Parathyroid adenoma (tissue), 2 donors: Measurements from ENCODE around the gene INO80.

Experiments used
- H2AFZ ChIP-seq: fragments of 300-600 bp; sonication (generic); one replicate; pipeline ENCODE4 v1.7.0; 2017; ENCODE audit warnings: antibody characterized with exemption, mild to moderate bottlenecking
- H3K27ac ChIP-seq: fragments of 300-600 bp; sonication (generic); one replicate; pipeline ENCODE4 v1.7.0; 2017
- H3K27me3 ChIP-seq: fragments of 300-600 bp; sonication (generic); one replicate; pipeline ENCODE4 v1.7.0; 2017; ENCODE audit warnings: low read length; ENCODE audit not compliant: control insufficient read depth, insufficient read depth
- H3K36me3 ChIP-seq: fragments of 300-600 bp; sonication (generic); one replicate; pipeline ENCODE4 v1.7.0; 2017; ENCODE audit warnings: low read length; ENCODE audit not compliant: control insufficient read depth, insufficient read depth
- H3K4me1 ChIP-seq: fragments of 300-600 bp; sonication (generic); one replicate; pipeline ENCODE4 v1.7.0; 2017; ENCODE audit warnings: control low read depth
- H3K4me2 ChIP-seq: fragments of 300-600 bp; sonication (generic); one replicate; pipeline ENCODE4 v1.7.0; 2017; ENCODE audit warnings: low read length
- H3K4me3 ChIP-seq: fragments of 300-600 bp; sonication (generic); one replicate; pipeline ENCODE4 v1.7.0; 2017; ENCODE audit warnings: low read depth, low read length
- H3K79me2 ChIP-seq: fragments of 300-600 bp; sonication (generic); one replicate; pipeline ENCODE4 v1.7.0; 2017; ENCODE audit warnings: control low read depth
- H3K9ac ChIP-seq: fragments of 300-600 bp; sonication (generic); one replicate; pipeline ENCODE4 v1.7.0; 2017; ENCODE audit warnings: mild to moderate bottlenecking
- H3K9me3 ChIP-seq: fragments of 300-600 bp; sonication (generic); one replicate; pipeline ENCODE4 v1.7.0; 2017; ENCODE audit warnings: low read length; ENCODE audit not compliant: control insufficient read depth
- TF ChIP-seq, protein P1 (sequence below): fragments of 300-600 bp; sonication (generic); IDR thresholded peaks from one replicate; pipeline ENCODE4 v1.7.0; 2017; ENCODE audit warnings: antibody characterized with exemption, mild to moderate bottlenecking
- donor health status: primary hyperparathyroidism.

Gene INO80

GRCh38 chr15:40942337-40942854, 173.7 kb downstream of the INO80 start:
- Histone ChIP-seq H3K36me3 (no peaks in the 10 kb centered on the region), H3K79me2 (no peaks in the 10 kb centered on the region), H3K4me1 (peaks cover 2% of the 10 kb centered on the region), H2AFZ (peak overlapping the region; percentile 89), H3K27ac (peak overlapping the region; percentile 66), H3K4me2 (peak overlapping the region; percentile 77), H3K27me3 (no peaks in the 10 kb centered on the region), H3K9me3 (no peaks in the 10 kb centered on the region), H3K9ac (no peak overlapping the region), H3K4me3 (peak overlapping the region; percentile 43)
- TF ChIP-seq, protein P1, sequence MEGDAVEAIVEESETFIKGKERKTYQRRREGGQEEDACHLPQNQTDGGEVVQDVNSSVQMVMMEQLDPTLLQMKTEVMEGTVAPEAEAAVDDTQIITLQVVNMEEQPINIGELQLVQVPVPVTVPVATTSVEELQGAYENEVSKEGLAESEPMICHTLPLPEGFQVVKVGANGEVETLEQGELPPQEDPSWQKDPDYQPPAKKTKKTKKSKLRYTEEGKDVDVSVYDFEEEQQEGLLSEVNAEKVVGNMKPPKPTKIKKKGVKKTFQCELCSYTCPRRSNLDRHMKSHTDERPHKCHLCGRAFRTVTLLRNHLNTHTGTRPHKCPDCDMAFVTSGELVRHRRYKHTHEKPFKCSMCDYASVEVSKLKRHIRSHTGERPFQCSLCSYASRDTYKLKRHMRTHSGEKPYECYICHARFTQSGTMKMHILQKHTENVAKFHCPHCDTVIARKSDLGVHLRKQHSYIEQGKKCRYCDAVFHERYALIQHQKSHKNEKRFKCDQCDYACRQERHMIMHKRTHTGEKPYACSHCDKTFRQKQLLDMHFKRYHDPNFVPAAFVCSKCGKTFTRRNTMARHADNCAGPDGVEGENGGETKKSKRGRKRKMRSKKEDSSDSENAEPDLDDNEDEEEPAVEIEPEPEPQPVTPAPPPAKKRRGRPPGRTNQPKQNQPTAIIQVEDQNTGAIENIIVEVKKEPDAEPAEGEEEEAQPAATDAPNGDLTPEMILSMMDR: no peak

DNA sequence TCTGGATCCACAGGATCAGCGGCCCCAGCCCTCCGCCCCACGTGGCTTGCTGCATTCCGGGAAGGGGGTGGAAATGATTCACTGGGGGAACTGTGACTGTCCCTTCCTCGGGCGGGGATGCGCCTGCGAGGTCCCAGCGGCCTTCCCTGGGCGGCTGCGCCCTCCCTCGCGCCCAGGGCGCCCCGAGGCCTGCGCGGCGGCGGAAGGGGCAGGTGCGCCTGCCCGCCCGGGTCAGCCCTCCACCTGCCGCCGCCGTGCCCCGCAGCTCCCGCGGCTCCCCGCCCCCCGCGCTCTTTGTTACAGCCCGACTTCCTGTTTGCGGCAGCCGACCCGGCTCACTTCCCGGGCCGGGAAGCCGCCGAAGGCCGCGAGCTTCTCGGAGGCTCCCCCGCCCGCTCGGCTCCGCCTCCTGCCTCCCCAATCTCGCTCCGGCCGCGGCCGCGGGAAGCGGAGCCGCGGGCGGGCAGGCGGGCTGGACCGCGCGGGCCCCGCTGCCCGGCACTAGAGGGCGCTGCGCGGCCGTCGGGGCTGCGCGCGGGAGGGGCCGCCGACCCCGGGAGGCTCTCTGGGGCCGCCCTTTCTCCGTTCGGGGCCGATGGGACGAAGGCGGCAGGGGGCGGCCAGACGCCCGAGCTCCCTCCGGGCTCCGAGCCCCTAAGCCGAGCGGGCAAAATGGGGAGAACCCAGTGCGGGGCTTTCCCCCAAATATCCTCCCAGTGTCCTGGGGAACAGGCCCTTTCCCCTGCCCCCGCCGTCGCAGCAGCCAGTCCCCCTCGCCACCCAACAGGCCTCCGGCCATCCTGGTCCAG, 174.3 kb downstream of the INO80 start:
- Histone ChIP-seq H3K27me3 (no peaks in the 10 kb centered on the region), H3K27ac (peak overlapping the region; percentile 69), H3K4me3 (peak overlapping the region; percentile 47), H3K9me3 (no peaks in the 10 kb centered on the region), H3K4me2 (peak overlapping the region; percentile 78), H2AFZ (peak overlapping the region; percentile 89), H3K9ac (no peak overlapping the region), H3K79me2 (no peaks in the 10 kb centered on the region), H3K36me3 (no peaks in the 10 kb centered on the region), H3K4me1 (peaks cover 2% of the 10 kb centered on the region)
- TF ChIP-seq, protein P1: no peak

- Histone ChIP-seq H3K79me2 (no peaks in the 10 kb centered on the region), H2AFZ (peak overlapping the region; percentile 73), H3K36me3 (no peaks in the 10 kb centered on the region), H3K27me3 (no peaks in the 10 kb centered on the region), H3K4me1 (peaks cover 2% of the 10 kb centered on the region), H3K4me3 (peak overlapping the region; percentile 47), H3K27ac (peak overlapping the region; percentile 69), H3K9ac (no peak overlapping the region), H3K4me2 (peak overlapping the region; percentile 78), H3K9me3 (no peaks in the 10 kb centered on the region)
- TF ChIP-seq, protein P1: no peak
These were observed 175.0 kb downstream of the INO80 start for GRCh38 chr15:40941068-40941527.

DNA sequence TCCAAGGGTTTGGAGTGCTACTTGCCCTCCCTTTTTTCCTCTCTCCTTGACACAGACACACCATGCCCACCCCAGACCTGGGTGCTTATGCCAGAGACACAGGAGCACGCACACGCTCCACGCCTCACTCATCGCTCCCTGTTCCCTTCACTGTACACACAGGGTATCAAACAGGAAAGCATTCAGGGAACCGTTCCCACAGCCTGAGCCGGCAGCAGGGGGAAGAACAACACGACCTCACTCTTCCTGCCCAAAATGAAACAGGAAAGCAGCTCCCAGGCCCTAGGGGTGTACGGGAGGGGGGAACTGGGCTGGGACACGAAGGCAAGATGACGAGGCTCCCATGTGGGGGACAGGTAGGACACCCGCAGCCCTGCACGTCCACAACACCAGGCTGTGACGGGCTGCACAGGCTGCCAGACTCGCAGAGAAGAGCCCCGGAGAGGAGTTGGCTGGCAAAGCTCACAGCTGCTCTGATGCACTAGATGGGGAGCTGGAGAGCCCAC, 175.7 kb downstream of the INO80 start:
- H3K9me3 ChIP-seq: no peaks in the 10 kb centered on the region
- no peak overlapping the region for H2AFZ ChIP-seq
- peaks cover 2% of the 10 kb centered on the region for H3K4me1 ChIP-seq
- TF ChIP-seq, protein P1: no peak
- H3K4me3 ChIP-seq: no peak overlapping the region
- no peak overlapping the region for H3K4me2 ChIP-seq
- no peaks in the 10 kb centered on the region for H3K79me2 ChIP-seq
- no peaks in the 10 kb centered on the region for H3K27me3 ChIP-seq
- no peaks in the 10 kb centered on the region for H3K36me3 ChIP-seq
- peak overlapping the region; percentile 69 for H3K27ac ChIP-seq
- no peak overlapping the region for H3K9ac ChIP-seq
